ENCODE results near the gene ARAP1. TPM values are rescaled to one million over a fixed set of nuclear protein-coding genes. Genes with fewer than 3 reads are reported as not detected.

The ARAP1 gene
- total RNA-seq, 1 donor from 2014 or later, result 55.1 TPM

DNA sequence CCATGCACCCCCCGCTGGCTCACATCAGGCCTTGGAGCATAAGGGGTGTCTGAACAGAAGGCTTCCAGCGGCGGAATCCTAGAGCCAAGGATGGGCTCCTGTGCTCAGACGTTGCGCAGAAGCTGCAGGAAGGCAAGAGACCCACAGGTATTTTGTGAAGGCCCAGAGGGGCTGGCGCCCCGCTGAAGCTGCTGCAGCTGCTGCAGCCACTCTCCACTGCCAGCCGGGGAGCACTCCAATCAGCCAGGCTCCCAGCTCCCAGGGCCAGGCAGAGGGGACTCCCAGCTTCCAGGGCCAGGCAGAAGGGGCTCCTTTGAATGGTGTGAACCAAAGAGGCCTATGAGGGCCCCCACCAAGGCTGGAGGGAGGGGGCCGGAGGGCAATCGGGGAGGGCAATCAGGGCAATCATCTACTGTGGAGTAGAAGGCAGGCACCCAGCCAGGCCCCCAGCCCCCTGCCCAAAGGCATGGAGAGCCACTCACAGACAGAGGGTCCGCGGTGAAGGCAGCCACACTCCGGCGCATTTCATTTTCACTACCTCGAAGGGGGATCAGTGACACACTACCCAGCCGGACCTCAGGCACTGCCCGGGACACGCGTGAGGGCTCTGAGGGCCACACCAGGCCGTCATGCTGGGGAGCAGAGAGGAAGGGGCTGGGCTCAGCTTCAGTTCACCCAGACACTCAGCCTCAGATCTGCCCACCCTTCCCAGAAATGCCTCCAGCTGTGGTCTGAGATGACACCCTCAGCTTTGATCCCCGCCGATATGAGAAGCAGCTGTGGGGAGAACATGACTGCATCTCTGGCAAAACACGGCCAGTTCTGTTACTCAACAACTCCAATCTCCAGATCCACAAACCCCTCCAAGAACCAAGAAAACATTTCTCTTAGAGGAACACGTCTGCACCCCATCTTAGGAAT is 66.4 kb downstream of the ARAP1 start:
- Mint-ChIP-seq H3K9me3 (ENCODE audit: unreplicated experiment) (no peaks in the 10 kb centered on the region), H3K27ac (ENCODE audit: unreplicated experiment) (no peak overlapping the region), H3K4me1 (ENCODE audit: unreplicated experiment) (peaks cover 32% of the 10 kb centered on the region), H3K4me3 (ENCODE audit: unreplicated experiment) (no peak overlapping the region), H3K36me3 (ENCODE audit: low read depth, unreplicated experiment) (peaks cover 27% of the 10 kb centered on the region), H3K27me3 (ENCODE audit: unreplicated experiment) (peaks cover 11% of the 10 kb centered on the region)
- no peak for DNase-seq (ENCODE audit: low spot score)
- TF ChIP-seq, protein P1, sequence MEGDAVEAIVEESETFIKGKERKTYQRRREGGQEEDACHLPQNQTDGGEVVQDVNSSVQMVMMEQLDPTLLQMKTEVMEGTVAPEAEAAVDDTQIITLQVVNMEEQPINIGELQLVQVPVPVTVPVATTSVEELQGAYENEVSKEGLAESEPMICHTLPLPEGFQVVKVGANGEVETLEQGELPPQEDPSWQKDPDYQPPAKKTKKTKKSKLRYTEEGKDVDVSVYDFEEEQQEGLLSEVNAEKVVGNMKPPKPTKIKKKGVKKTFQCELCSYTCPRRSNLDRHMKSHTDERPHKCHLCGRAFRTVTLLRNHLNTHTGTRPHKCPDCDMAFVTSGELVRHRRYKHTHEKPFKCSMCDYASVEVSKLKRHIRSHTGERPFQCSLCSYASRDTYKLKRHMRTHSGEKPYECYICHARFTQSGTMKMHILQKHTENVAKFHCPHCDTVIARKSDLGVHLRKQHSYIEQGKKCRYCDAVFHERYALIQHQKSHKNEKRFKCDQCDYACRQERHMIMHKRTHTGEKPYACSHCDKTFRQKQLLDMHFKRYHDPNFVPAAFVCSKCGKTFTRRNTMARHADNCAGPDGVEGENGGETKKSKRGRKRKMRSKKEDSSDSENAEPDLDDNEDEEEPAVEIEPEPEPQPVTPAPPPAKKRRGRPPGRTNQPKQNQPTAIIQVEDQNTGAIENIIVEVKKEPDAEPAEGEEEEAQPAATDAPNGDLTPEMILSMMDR (IDR thresholded peaks at IDR 0.05; ENCODE audit: unreplicated experiment), result no peak

DNA sequence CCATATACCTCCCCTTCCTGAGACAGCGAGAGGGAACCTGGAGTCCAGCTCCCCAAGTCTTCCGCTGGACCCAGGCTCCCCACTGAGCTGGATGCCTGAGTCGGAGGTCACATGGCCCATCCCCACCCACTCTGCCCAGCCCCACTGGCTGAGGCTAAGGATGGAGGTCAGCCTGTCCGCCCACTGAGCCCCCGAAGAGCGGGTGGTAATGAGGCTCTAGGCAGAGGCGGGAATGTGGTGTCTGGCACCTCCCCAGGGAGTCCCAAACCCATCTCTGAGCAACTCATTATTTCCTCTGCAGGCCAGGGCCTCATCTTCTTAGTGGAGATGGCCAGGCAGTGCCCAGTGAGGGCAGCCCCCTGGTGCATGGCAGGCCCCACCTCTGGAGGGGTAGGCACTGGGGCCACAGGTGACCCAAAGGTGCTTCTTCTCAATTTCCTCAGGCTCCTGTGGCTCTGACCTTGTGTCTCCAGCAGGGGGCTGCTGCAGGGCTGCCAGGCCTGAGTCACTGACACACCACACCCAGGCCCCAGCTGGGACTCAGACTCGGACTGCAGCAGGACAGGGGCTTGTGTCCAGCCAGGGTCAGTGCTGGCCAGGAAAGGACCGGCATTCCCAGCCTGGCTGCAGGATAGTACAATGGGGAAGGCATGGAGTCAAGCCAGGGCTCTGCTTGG is 67.8 kb downstream of the ARAP1 start:
- H3K36me3 Mint-ChIP-seq (ENCODE audit: low read depth, unreplicated experiment), result peaks cover 21% of the 10 kb centered on the region
- no peak overlapping the region for H3K27ac Mint-ChIP-seq (ENCODE audit: unreplicated experiment)
- no peak overlapping the region for H3K4me3 Mint-ChIP-seq (ENCODE audit: unreplicated experiment)
- DNase-seq (ENCODE audit: low spot score), result peak; percentile 63
- TF ChIP-seq, protein P1 (IDR thresholded peaks at IDR 0.05; ENCODE audit: unreplicated experiment), result peak; percentile 61
- peaks cover 18% of the 10 kb centered on the region for H3K4me1 Mint-ChIP-seq (ENCODE audit: unreplicated experiment)
- peaks cover 8% of the 10 kb centered on the region for H3K27me3 Mint-ChIP-seq (ENCODE audit: unreplicated experiment)
- no peaks in the 10 kb centered on the region for H3K9me3 Mint-ChIP-seq (ENCODE audit: unreplicated experiment)

DNA sequence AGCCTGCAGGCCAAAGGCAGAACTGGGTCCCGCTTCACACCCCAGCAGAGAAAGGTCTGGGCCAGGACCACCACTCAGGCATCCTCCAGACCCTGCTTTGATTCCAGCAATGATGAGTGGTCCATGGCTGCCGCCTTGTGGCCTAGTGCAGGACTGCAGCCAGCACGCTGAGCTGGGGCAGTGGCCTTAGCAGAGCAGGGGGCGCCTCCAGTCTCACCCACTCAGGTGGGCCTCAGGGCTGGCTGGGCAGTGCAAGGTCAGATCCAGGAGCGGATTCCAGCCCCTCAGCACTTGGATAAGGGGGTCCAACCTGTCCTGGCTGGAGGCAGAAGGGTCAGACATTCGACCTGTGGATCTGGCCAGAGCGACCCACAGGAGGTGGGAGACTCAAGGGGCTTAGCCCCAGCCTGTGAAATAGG is 68.4 kb downstream of the ARAP1 start:
- no peak overlapping the region for H3K27ac Mint-ChIP-seq (ENCODE audit: unreplicated experiment)
- peak; percentile 93 for DNase-seq (ENCODE audit: low spot score)
- no peaks in the 10 kb centered on the region for H3K9me3 Mint-ChIP-seq (ENCODE audit: unreplicated experiment)
- H3K27me3 Mint-ChIP-seq (ENCODE audit: unreplicated experiment), result peaks cover 8% of the 10 kb centered on the region
- TF ChIP-seq, protein P1 (IDR thresholded peaks at IDR 0.05; ENCODE audit: unreplicated experiment), result peak; percentile 88
- H3K4me1 Mint-ChIP-seq (ENCODE audit: unreplicated experiment), result peaks cover 12% of the 10 kb centered on the region
- H3K36me3 Mint-ChIP-seq (ENCODE audit: low read depth, unreplicated experiment), result peaks cover 20% of the 10 kb centered on the region
- H3K4me3 Mint-ChIP-seq (ENCODE audit: unreplicated experiment), result no peak overlapping the region

DNA sequence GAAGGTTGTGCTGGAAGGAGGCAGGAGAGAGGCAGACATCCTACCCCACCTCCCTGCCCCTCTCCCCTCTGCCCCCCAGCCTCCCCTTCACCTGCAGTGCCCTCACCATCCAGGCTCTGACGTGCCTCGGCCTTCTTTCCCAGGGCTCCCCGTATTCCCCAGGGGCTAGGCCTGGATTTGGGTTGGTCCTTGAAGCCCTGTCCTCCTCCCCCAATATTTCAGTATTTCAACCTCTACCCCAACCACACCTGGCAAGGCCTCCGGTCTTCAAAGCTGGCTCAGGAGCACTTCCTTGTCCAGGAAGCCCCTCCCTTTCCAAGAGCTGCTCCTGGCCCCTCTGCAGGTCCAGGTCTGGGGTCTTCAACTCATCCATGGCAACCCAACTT is 69.4 kb downstream of the ARAP1 start:
- H3K4me1 Mint-ChIP-seq (ENCODE audit: unreplicated experiment), result peaks cover 9% of the 10 kb centered on the region

More for the DNA sequence above, 69.4 kb downstream of the ARAP1 start:
- TF ChIP-seq, protein P1 (IDR thresholded peaks at IDR 0.05; ENCODE audit: unreplicated experiment), result no peak
- DNase-seq (ENCODE audit: low spot score), result no peak
- Mint-ChIP-seq H3K4me3 (ENCODE audit: unreplicated experiment) (no peak overlapping the region), H3K36me3 (ENCODE audit: low read depth, unreplicated experiment) (peaks cover 14% of the 10 kb centered on the region), H3K27ac (ENCODE audit: unreplicated experiment) (no peak overlapping the region), H3K9me3 (ENCODE audit: unreplicated experiment) (no peaks in the 10 kb centered on the region), H3K27me3 (ENCODE audit: unreplicated experiment) (peaks cover 12% of the 10 kb centered on the region)
